Hepatocyte (in vitro differentiated cells): ENCODE data around the gene ILRUN.

ENCODE experiments used
- CTCF ChIP-seq: fragments of 200-600 bp; sonication (generic); IDR thresholded peaks from 2 replicates; pipeline ENCODE4 v1.5.1; 2016; ENCODE audit warnings: antibody characterized with exemption, mild to moderate bottlenecking; ENCODE audit not compliant: poor library complexity
- EZH2 ChIP-seq: fragments of 200-600 bp; sonication (generic); IDR thresholded peaks from 2 replicates; pipeline ENCODE4 v1.6.1; 2016; ENCODE audit warnings: antibody characterized with exemption, mild to moderate bottlenecking, borderline replicate concordance
- EZH2phosphoT487 ChIP-seq: fragments of 200-600 bp; sonication (generic); IDR thresholded peaks from one replicate; pipeline ENCODE4 v1.6.1; 2018; ENCODE audit warnings: antibody characterized with exemption, mild to moderate bottlenecking, low read depth, moderate library complexity; ENCODE audit not compliant: unreplicated experiment, severe bottlenecking

GRCh38 chr6:34672657-34673043 lies 23.9 kb downstream of the ILRUN start:
- TF ChIP-seq CTCF (no peak), EZH2 (no peak), EZH2phosphoT487 (no peak)
